Lower leg skin (tissue), 3 donors: Measurements from ENCODE around the gene KCNJ4.

Experiments used
- POLR2A ChIP-seq, 2 donors: fragments of 450-650 bp; IDR thresholded peaks; one replicate each; pipeline ENCODE4 v1.6.1; 2016 to 2017; ENCODE audit warnings: antibody characterized with exemption in 2 of 2, mild to moderate bottlenecking in 1 of 2, moderate library complexity in 1 of 2
- TF ChIP-seq, protein P1 (sequence below), 3 donors: fragments of 450-650 bp; IDR thresholded peaks; one replicate each; pipeline ENCODE4 v1.5.1; 2016; ENCODE audit warnings: antibody characterized with exemption in 3 of 3, mild to moderate bottlenecking in 3 of 3, moderate library complexity in 2 of 3

DNA sequence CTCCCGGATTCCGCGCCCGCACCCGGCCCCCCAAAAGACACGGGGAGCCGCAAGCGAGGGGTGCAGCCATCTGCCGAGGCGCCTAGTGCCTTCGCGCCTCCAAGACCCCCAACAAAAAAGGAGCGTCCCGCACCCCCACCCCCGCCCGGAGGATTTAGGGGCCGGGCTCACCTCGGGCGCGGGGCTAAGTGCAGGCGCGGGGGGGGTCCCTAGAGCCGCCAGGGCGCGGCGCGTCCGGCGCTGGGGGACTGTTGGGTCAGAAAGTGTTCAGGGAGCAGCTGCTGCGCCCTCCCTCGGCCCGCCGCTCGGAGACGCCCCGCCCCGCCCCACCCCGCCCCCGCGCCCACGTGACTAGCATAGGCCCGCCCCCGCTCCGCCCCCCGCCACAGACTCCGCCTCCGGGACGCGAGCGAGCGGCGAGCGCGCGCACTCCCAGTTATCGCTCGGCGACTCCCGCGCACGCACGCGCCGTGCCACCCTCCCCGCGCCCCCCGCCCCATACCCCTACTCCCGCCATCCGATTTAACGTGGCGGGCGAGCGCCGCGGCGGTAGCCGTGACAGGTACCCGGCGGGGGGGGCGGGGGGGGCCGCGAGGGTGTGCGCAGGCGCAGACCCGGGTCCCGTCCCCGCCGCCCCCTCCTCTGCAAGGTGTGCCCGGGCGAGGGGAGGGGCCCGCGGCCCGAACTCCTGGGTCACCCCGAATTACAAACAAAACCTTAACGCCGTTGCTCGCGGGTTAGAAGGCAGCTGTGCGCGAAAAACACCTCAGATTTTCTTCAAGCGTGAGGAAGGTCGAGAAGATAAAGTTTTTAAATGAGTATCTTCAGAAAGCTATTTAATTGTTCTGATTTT is 56.2 kb downstream of the KCNJ4 start:
- TF ChIP-seq, protein P1, sequence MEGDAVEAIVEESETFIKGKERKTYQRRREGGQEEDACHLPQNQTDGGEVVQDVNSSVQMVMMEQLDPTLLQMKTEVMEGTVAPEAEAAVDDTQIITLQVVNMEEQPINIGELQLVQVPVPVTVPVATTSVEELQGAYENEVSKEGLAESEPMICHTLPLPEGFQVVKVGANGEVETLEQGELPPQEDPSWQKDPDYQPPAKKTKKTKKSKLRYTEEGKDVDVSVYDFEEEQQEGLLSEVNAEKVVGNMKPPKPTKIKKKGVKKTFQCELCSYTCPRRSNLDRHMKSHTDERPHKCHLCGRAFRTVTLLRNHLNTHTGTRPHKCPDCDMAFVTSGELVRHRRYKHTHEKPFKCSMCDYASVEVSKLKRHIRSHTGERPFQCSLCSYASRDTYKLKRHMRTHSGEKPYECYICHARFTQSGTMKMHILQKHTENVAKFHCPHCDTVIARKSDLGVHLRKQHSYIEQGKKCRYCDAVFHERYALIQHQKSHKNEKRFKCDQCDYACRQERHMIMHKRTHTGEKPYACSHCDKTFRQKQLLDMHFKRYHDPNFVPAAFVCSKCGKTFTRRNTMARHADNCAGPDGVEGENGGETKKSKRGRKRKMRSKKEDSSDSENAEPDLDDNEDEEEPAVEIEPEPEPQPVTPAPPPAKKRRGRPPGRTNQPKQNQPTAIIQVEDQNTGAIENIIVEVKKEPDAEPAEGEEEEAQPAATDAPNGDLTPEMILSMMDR (IDR thresholded peaks at IDR 0.05), result no peak
- no peak for TF ChIP-seq POLR2A (IDR thresholded peaks at IDR 0.05)
